GM23338 (cell line): ENCODE results near the gene CPNE5. TPM values are rescaled to one million over a fixed set of nuclear protein-coding genes. Genes with fewer than 3 reads are reported as not detected.

Experiments used
- ATAC-seq: fragments of 200-7000 bp; cut with Tn5 transposase; 3 replicates; pipeline ENCODE4 v1.9.1; 2020
- DNase-seq: peaks from one replicate; pipeline ENCODE4 v3.0.0-alpha.2; 2015; ENCODE audit warnings: low spot score
- H2AFZ ChIP-seq: fragments of 200-600 bp; sonication (generic); 2 replicates; pipeline ENCODE4 v1.8.0; 2016; ENCODE audit warnings: antibody characterized with exemption, mild to moderate bottlenecking, moderate library complexity
- H3F3A ChIP-seq: fragments of 200-600 bp; sonication (generic); replicated peaks from 2 replicates; pipeline ENCODE4 v1.8.0; 2017; ENCODE audit warnings: antibody characterized with exemption, mixed run types, low read depth
- H3K27ac ChIP-seq: fragments of 200-600 bp; sonication (generic); 2 replicates; pipeline ENCODE4 v1.6.1; 2016; ENCODE audit warnings: low read depth
- H3K27me3 ChIP-seq: fragments of 200-600 bp; sonication (generic); 2 replicates; pipeline ENCODE4 v1.8.0; 2016; ENCODE audit warnings: mild to moderate bottlenecking, mixed run types, moderate library complexity; ENCODE audit not compliant: insufficient read depth
- H3K36me3 ChIP-seq: fragments of 200-600 bp; sonication (generic); 2 replicates; pipeline ENCODE4 v1.8.0; 2016; ENCODE audit warnings: mild to moderate bottlenecking; ENCODE audit not compliant: insufficient read depth
- H3K4me1 ChIP-seq: fragments of 200-600 bp; sonication (generic); 2 replicates; pipeline ENCODE4 v1.8.0; 2016; ENCODE audit warnings: mild to moderate bottlenecking, moderate library complexity; ENCODE audit not compliant: insufficient read depth
- H3K4me2 ChIP-seq: fragments of 200-600 bp; sonication (generic); 2 replicates; pipeline ENCODE4 v1.7.1; 2017; ENCODE audit warnings: mixed run types
- H3K4me3 ChIP-seq: fragments of 200-600 bp; sonication (generic); 2 replicates; pipeline ENCODE4 v1.6.1; 2016; ENCODE audit warnings: mixed run types
- H3K79me2 ChIP-seq: fragments of 200-600 bp; sonication (generic); replicated peaks from 2 replicates; pipeline ENCODE4 v1.8.0; 2017; ENCODE audit warnings: mild to moderate bottlenecking; ENCODE audit not compliant: insufficient read depth
- H3K9me2 ChIP-seq: fragments of 200-600 bp; sonication (generic); 2 replicates; pipeline ENCODE4 v1.8.0; 2017; ENCODE audit not compliant: insufficient read depth
- H4K20me1 ChIP-seq: fragments of 200-600 bp; sonication (generic); replicated peaks from 2 replicates; pipeline ENCODE4 v1.8.0; 2017; ENCODE audit warnings: mild to moderate bottlenecking; ENCODE audit not compliant: insufficient read depth
- H3K27ac Mint-ChIP-seq: 2 replicates; pipeline ENCODE4 v1.8.0; 2020; ENCODE audit warnings: inconsistent platforms, mild to moderate bottlenecking, moderate library complexity, mixed read lengths
- H3K27me3 Mint-ChIP-seq: 3 replicates; pipeline ENCODE4 v1.8.0; 2022; ENCODE audit warnings: low read depth, mild to moderate bottlenecking, moderate library complexity, mixed read lengths, inconsistent platforms; ENCODE audit not compliant: insufficient read depth, poor library complexity
- H3K36me3 Mint-ChIP-seq: 3 replicates; pipeline ENCODE4 v1.8.0; 2021; ENCODE audit warnings: low read depth, mild to moderate bottlenecking, inconsistent platforms, moderate library complexity, mixed read lengths
- H3K4me1 Mint-ChIP-seq: 3 replicates; pipeline ENCODE4 v1.8.0; 2020; ENCODE audit warnings: mild to moderate bottlenecking, inconsistent platforms, mixed read lengths
- H3K4me3 Mint-ChIP-seq: 3 replicates; pipeline ENCODE4 v1.8.0; 2021; ENCODE audit warnings: moderate library complexity, mild to moderate bottlenecking, inconsistent platforms, mixed read lengths
- H3K9me3 Mint-ChIP-seq: 3 replicates; pipeline ENCODE4 v1.8.0; 2020; ENCODE audit warnings: moderate library complexity, mild to moderate bottlenecking, inconsistent platforms, mixed read lengths
- CREB1 ChIP-seq: fragments of 250-450 bp; sonication (Bioruptor Pico); IDR thresholded peaks from 2 replicates; pipeline ENCODE4 v1.5.0; 2020; ENCODE audit warnings: low read depth, mild to moderate bottlenecking, moderate library complexity
- CTCF ChIP-seq, 2 experiments: fragments of 200-600 bp in 1 of 2; sonication (generic) in 1 of 2; conservative IDR thresholded peaks; 2 replicates each; pipeline versions ENCODE4 v1.5.1 to v1.6.1; 2016 to 2017; ENCODE audit warnings: antibody characterized with exemption in 2 of 2, low read depth in 2 of 2, mild to moderate bottlenecking in 2 of 2, moderate library complexity in 1 of 2
- ETS1 ChIP-seq: IDR thresholded peaks from 2 replicates; pipeline ENCODE4 v1.6.1; 2016; ENCODE audit warnings: antibody characterized with exemption
- EZH2 ChIP-seq: fragments of 200-600 bp; sonication (generic); IDR thresholded peaks from one replicate; pipeline ENCODE4 v1.8.0; 2017; ENCODE audit warnings: antibody characterized with exemption, mild to moderate bottlenecking, low read depth; ENCODE audit not compliant: unreplicated experiment
- EZH2phosphoT487 ChIP-seq: fragments of 200-600 bp; sonication (generic); IDR thresholded peaks from one replicate; pipeline ENCODE4 v1.8.1; 2018; ENCODE audit warnings: antibody characterized with exemption; ENCODE audit not compliant: unreplicated experiment
- JUNB ChIP-seq: IDR thresholded peaks from one replicate; pipeline ENCODE4 v1.6.1; 2016; ENCODE audit warnings: antibody characterized with exemption; ENCODE audit not compliant: unreplicated experiment
- NANOG ChIP-seq: IDR thresholded peaks from 2 replicates; pipeline ENCODE4 v1.6.1; 2016; ENCODE audit warnings: antibody characterized with exemption, borderline replicate concordance
- POLR2AphosphoS5 ChIP-seq: IDR thresholded peaks from 2 replicates; pipeline ENCODE4 v1.6.1; 2016; ENCODE audit warnings: antibody characterized with exemption, low read depth
- REST ChIP-seq: IDR thresholded peaks from one replicate; pipeline ENCODE4 v1.6.1; 2018; ENCODE audit warnings: antibody characterized with exemption; ENCODE audit not compliant: unreplicated experiment
- STAT1 ChIP-seq: IDR thresholded peaks from one replicate; pipeline ENCODE4 v1.6.1; 2016; ENCODE audit warnings: antibody characterized with exemption; ENCODE audit not compliant: unreplicated experiment
- ZNF114 ChIP-seq: fragments of 250-450 bp; sonication (Bioruptor Pico); IDR thresholded peaks from 2 replicates; pipeline ENCODE4 v1.5.0; 2020; ENCODE audit warnings: mild to moderate bottlenecking, moderate library complexity
- ZNF331 ChIP-seq: fragments of 250-450 bp; sonication (Bioruptor Pico); IDR thresholded peaks from 2 replicates; pipeline ENCODE4 v1.5.0; 2020; ENCODE audit warnings: low read depth, mild to moderate bottlenecking, moderate library complexity
- polyA plus RNA-seq: library from polyadenylated mRNA; unstranded; fragments of >200 nt; fragmentation: Nextera tagmentation; extraction: Ambion mirVana; gene quantifications from 2 replicates; pipeline ENCODE4 v1.2.1, GENCODE V29; 2016
- total RNA-seq: library from RNA; depleted of rRNA; stranded (reverse); fragments of >200 nt; shearing (Covaris generic); gene quantifications from 2 replicates; pipeline ENCODE4 v1.2.3, GENCODE V29; 2014
- TF ChIP-seq, protein P1 (sequence below): fragments of 250-450 bp; sonication (Bioruptor Pico); IDR thresholded peaks from 2 replicates; pipeline ENCODE4 v1.5.0; 2020; ENCODE audit warnings: mild to moderate bottlenecking, moderate library complexity

The CPNE5 gene
- total and polyA plus RNA-seq, 2 experiments from 2014 or later, result 0.14 to 0.42 TPM

DNA sequence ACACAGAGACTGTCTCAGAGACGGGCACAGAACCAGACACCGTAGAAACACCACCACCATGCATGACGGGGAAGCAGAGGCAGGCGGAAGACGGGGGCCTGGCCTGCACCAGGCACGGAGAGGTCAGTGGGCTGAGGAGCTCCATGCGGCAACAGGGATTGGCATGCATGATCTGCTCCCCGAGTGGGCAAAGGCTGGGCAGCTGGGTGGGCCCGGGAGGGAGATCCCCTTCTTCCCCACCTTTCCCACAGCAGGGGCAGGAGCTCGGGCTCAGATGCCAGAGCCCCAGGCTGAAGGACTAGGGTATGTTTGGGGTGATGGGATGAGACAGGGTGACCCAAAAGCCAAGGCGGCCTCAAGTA, 98.4 kb downstream of the CPNE5 start:
- TF ChIP-seq, protein P1, sequence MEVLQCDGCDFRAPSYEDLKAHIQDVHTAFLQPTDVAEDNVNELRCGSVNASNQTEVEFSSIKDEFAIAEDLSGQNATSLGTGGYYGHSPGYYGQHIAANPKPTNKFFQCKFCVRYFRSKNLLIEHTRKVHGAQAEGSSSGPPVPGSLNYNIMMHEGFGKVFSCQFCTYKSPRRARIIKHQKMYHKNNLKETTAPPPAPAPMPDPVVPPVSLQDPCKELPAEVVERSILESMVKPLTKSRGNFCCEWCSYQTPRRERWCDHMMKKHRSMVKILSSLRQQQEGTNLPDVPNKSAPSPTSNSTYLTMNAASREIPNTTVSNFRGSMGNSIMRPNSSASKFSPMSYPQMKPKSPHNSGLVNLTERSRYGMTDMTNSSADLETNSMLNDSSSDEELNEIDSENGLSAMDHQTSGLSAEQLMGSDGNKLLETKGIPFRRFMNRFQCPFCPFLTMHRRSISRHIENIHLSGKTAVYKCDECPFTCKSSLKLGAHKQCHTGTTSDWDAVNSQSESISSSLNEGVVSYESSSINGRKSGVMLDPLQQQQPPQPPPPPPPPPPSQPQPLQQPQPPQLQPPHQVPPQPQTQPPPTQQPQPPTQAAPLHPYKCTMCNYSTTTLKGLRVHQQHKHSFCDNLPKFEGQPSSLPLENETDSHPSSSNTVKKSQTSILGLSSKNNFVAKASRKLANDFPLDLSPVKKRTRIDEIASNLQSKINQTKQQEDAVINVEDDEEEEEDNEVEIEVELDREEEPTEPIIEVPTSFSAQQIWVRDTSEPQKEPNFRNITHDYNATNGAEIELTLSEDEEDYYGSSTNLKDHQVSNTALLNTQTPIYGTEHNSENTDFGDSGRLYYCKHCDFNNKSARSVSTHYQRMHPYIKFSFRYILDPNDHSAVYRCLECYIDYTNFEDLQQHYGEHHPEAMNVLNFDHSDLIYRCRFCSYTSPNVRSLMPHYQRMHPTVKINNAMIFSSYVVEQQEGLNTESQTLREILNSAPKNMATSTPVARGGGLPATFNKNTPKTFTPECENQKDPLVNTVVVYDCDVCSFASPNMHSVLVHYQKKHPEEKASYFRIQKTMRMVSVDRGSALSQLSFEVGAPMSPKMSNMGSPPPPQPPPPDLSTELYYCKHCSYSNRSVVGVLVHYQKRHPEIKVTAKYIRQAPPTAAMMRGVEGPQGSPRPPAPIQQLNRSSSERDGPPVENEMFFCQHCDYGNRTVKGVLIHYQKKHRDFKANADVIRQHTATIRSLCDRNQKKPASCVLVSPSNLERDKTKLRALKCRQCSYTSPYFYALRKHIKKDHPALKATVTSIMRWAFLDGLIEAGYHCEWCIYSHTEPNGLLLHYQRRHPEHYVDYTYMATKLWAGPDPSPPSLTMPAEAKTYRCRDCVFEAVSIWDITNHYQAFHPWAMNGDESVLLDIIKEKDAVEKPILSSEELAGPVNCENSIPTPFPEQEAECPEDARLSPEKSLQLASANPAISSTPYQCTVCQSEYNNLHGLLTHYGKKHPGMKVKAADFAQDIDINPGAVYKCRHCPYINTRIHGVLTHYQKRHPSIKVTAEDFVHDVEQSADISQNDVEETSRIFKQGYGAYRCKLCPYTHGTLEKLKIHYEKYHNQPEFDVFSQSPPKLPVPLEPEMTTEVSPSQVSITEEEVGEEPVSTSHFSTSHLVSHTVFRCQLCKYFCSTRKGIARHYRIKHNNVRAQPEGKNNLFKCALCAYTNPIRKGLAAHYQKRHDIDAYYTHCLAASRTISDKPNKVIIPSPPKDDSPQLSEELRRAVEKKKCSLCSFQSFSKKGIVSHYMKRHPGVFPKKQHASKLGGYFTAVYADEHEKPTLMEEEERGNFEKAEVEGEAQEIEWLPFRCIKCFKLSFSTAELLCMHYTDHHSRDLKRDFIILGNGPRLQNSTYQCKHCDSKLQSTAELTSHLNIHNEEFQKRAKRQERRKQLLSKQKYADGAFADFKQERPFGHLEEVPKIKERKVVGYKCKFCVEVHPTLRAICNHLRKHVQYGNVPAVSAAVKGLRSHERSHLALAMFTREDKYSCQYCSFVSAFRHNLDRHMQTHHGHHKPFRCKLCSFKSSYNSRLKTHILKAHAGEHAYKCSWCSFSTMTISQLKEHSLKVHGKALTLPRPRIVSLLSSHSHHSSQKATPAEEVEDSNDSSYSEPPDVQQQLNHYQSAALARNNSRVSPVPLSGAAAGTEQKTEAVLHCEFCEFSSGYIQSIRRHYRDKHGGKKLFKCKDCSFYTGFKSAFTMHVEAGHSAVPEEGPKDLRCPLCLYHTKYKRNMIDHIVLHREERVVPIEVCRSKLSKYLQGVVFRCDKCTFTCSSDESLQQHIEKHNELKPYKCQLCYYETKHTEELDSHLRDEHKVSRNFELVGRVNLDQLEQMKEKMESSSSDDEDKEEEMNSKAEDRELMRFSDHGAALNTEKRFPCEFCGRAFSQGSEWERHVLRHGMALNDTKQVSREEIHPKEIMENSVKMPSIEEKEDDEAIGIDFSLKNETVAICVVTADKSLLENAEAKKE (CRISPR knock-in tag), result no peak
- no peak for TF ChIP-seq ETS1
- no peak for TF ChIP-seq CREB1 (CRISPR knock-in tag)
- TF ChIP-seq ZNF114 (CRISPR knock-in tag), result no peak
- no peak for TF ChIP-seq POLR2AphosphoS5
- no peak for TF ChIP-seq JUNB
- TF ChIP-seq STAT1, result no peak
- no peak for TF ChIP-seq CTCF (conservative IDR thresholded peaks at IDR 0.05; ENCODE audit: low read depth in 2 of 2)
- TF ChIP-seq REST, result no peak
- no peak for TF ChIP-seq EZH2phosphoT487
- TF ChIP-seq EZH2, result no peak
- no peak for TF ChIP-seq NANOG
- TF ChIP-seq ZNF331 (CRISPR knock-in tag), result no peak
- H3K4me2 ChIP-seq, result no peak overlapping the region
- 0 out of 2 replicates have a peak, but pooled peaks cover under 1% of the 10 kb centered on the region for H3K4me1 ChIP-seq
- no peak for ATAC-seq
- no peak overlapping the region for H3K27ac ChIP-seq
- no peak overlapping the region for H2AFZ ChIP-seq
- Mint-ChIP-seq H3K9me3 (no peaks in the 10 kb centered on the region), H3K4me1 (peaks cover 6% of the 10 kb centered on the region; the same call in 2 of the 3 replicates), H3K27me3 (peaks cover 15% of the 10 kb centered on the region), H3K36me3 (no peaks in the 10 kb centered on the region), H3K4me3 (no peak overlapping the region), H3K27ac (no peak overlapping the region)
- no peaks in the 10 kb centered on the region for H3K27me3 ChIP-seq
- no peak for DNase-seq
- H3K36me3 ChIP-seq, result no peaks in the 10 kb centered on the region
- no peaks in the 10 kb centered on the region for H3F3A ChIP-seq
- H3K79me2 ChIP-seq, result no peaks in the 10 kb centered on the region
- H4K20me1 ChIP-seq, result no peaks in the 10 kb centered on the region
- no peaks in the 10 kb centered on the region for H3K9me2 ChIP-seq
- no peak overlapping the region for H3K4me3 ChIP-seq
